ENCODE data around the gene PTGER3.
"Not testable (repeated sequence)": the region's sequence is repeated elsewhere in the genome, so short reads cannot be mapped to it uniquely, and the experiment has no call there.

PTGER3 gene

GRCh38 chr1:70945251-70945650, 102.4 kb downstream of the PTGER3 start:
- DNase-seq = no peak

GRCh38 chr1:70941563-70941962, 106.1 kb downstream of the PTGER3 start:
- no peak for DNase-seq

- DNase-seq = not testable (repeated sequence)
These were observed 107.2 kb downstream of the PTGER3 start for GRCh38 chr1:70940398-70940797.

GRCh38 chr1:70934194-70934961, 113.2 kb downstream of the PTGER3 start:
- DNase-seq = no peak

GRCh38 chr1:70930062-70930461, 117.6 kb downstream of the PTGER3 start:
- DNase-seq = no peak

GRCh38 chr1:70922196-70922595, 125.4 kb downstream of the PTGER3 start:
- DNase-seq = no peak
